AG09319 (cell line): ENCODE results near the gene KCND3.

Source experiments
- DNase-seq: peaks from one replicate; pipeline ENCODE4 v3.0.0-alpha.2; 2010; ENCODE audit warnings: low read depth; ENCODE audit errors: extremely low read depth
- CTCF ChIP-seq: IDR thresholded peaks from 2 replicates; pipeline ENCODE4 v1.5.1; 2011; ENCODE audit warnings: low read depth, mild to moderate bottlenecking, inconsistent platforms, low read length, moderate library complexity

KCND3 gene

GRCh38 chr1:111784273-111784901, 205.1 kb downstream of the KCND3 start:
- TF ChIP-seq CTCF: no peak
- DNase-seq: no peak

- no peak for DNase-seq
- no peak for TF ChIP-seq CTCF
Observed at GRCh38 chr1:111779546-111779945, 209.9 kb downstream of the KCND3 start.

GRCh38 chr1:111778541-111779051, 210.9 kb downstream of the KCND3 start:
- no peak for TF ChIP-seq CTCF
- DNase-seq: no peak

GRCh38 chr1:111778066-111778465, 211.4 kb downstream of the KCND3 start:
- DNase-seq: no peak
- no peak for TF ChIP-seq CTCF

- no peak for TF ChIP-seq CTCF
- no peak for DNase-seq
Observed at GRCh38 chr1:111777301-111777700, 212.2 kb downstream of the KCND3 start.

GRCh38 chr1:111776861-111777260, 212.6 kb downstream of the KCND3 start:
- TF ChIP-seq CTCF: no peak

GRCh38 chr1:111776391-111776790, 213.1 kb downstream of the KCND3 start:
- DNase-seq: no peak
- TF ChIP-seq CTCF: no peak

More at GRCh38 chr1:111776861-111777260, 212.6 kb downstream of the KCND3 start:
- DNase-seq: no peak
